ENCODE results near the gene FAHD2A.
A peak's percentile ranks its signal among the peaks of the same experiment; 100 is the strongest.
"Not testable (repeated sequence)": the region's sequence is repeated elsewhere in the genome, so short reads cannot be mapped to it uniquely, and the experiment has no call there.

FAHD2A gene

GRCh38 chr2:95390881-95391321 is 11.6 kb upstream of the FAHD2A start:
- DNase-seq (ENCODE audit: low read depth): no peak

GRCh38 chr2:95391641-95392310 is 10.7 kb upstream of the FAHD2A start:
- DNase-seq (ENCODE audit: low read depth): no peak

GRCh38 chr2:95392320-95392719 is 10.2 kb upstream of the FAHD2A start:
- no peak for DNase-seq (ENCODE audit: low read depth)

- DNase-seq (ENCODE audit: low read depth): no peak
These were observed 9.6 kb upstream of the FAHD2A start for GRCh38 chr2:95392730-95393455.

GRCh38 chr2:95393901-95394300 is 8.6 kb upstream of the FAHD2A start:
- no peak for DNase-seq (ENCODE audit: low read depth)

- DNase-seq (ENCODE audit: low read depth): no peak
These were observed 3.4 kb upstream of the FAHD2A start for GRCh38 chr2:95399061-95399460.

GRCh38 chr2:95401480-95401879 is 1.0 kb upstream of the FAHD2A start:
- DNase-seq (ENCODE audit: low read depth): no peak

GRCh38 chr2:95402004-95402369 is 521 bp upstream of the FAHD2A start:
- DNase-seq (ENCODE audit: low read depth): not testable (repeated sequence)

- DNase-seq (ENCODE audit: low read depth): peak; percentile 8
These were observed 755 bp downstream of the FAHD2A start for GRCh38 chr2:95403204-95403721.

- not testable (repeated sequence) for DNase-seq (ENCODE audit: low read depth)
These were observed 1.3 kb downstream of the FAHD2A start for GRCh38 chr2:95403824-95404223.

GRCh38 chr2:95404676-95405075 is 2.2 kb downstream of the FAHD2A start:
- DNase-seq (ENCODE audit: low read depth): not testable (repeated sequence)

GRCh38 chr2:95411239-95411638 is 8.7 kb downstream of the FAHD2A start:
- DNase-seq (ENCODE audit: low read depth): not testable (repeated sequence)

GRCh38 chr2:95414015-95414594 is 11.6 kb downstream of the FAHD2A start:
- DNase-seq (ENCODE audit: low read depth): peak; percentile 55

- DNase-seq (ENCODE audit: low read depth): not testable (repeated sequence)
These were observed 12.6 kb downstream of the FAHD2A start for GRCh38 chr2:95415138-95415537.

GRCh38 chr2:95415561-95415960 is 13.1 kb downstream of the FAHD2A start:
- DNase-seq (ENCODE audit: low read depth): not testable (repeated sequence)

GRCh38 chr2:95427196-95427867 is 24.8 kb downstream of the FAHD2A start:
- not testable (repeated sequence) for DNase-seq (ENCODE audit: low read depth)

GRCh38 chr2:95429748-95430467 is 27.4 kb downstream of the FAHD2A start:
- not testable (repeated sequence) for DNase-seq (ENCODE audit: low read depth)

- not testable (repeated sequence) for DNase-seq (ENCODE audit: low read depth)
These were observed 30.9 kb downstream of the FAHD2A start for GRCh38 chr2:95433373-95433772.

- not testable (repeated sequence) for DNase-seq (ENCODE audit: low read depth)
These were observed 31.5 kb downstream of the FAHD2A start for GRCh38 chr2:95433973-95434372.

GRCh38 chr2:95434507-95435076 is 32.1 kb downstream of the FAHD2A start:
- DNase-seq (ENCODE audit: low read depth): not testable (repeated sequence)

GRCh38 chr2:95435162-95435871 is 32.8 kb downstream of the FAHD2A start:
- DNase-seq (ENCODE audit: low read depth): not testable (repeated sequence)

All from activated T-cell treated with anti-CD3 and anti-CD28 coated beads for 48 hours (primary cell).